RWPE2 (cell line): Measurements from ENCODE around the gene SHTN1.
A peak's percentile ranks its signal among the peaks of the same experiment; 100 is the strongest.

Experiments used
- ATAC-seq: fragments of 200-7000 bp; cut with Tn5 transposase; 3 replicates; pipeline ENCODE4 v1.9.1; 2021; ENCODE audit warnings: low read depth
- DNase-seq: peaks from one replicate; pipeline ENCODE4 v3.0.0-alpha.2; 2020; ENCODE audit warnings: low spot score
- H3K27ac ChIP-seq: fragments of 450-650 bp; 2 replicates; pipeline ENCODE4 v1.5.1; 2017; ENCODE audit warnings: mild to moderate bottlenecking; ENCODE audit not compliant: poor library complexity, severe bottlenecking
- H3K27me3 ChIP-seq: fragments of 250-450 bp; sonication (Bioruptor Pico); 2 replicates; pipeline ENCODE4 v1.5.1; 2021; ENCODE audit warnings: mild to moderate bottlenecking, moderate library complexity; ENCODE audit not compliant: insufficient read depth, poor library complexity, severe bottlenecking
- H3K36me3 ChIP-seq: fragments of 250-450 bp; sonication (Bioruptor Pico); 2 replicates; pipeline ENCODE4 v1.5.1; 2020; ENCODE audit warnings: low read depth, mild to moderate bottlenecking, moderate library complexity
- H3K4me1 ChIP-seq: fragments of 250-450 bp; sonication (Bioruptor Pico); 2 replicates; pipeline ENCODE4 v1.5.1; 2021; ENCODE audit warnings: mild to moderate bottlenecking, moderate library complexity; ENCODE audit not compliant: insufficient read depth, poor library complexity, severe bottlenecking
- H3K4me3 ChIP-seq: fragments of 250-450 bp; sonication (Bioruptor Pico); 2 replicates; pipeline ENCODE4 v1.5.1; 2021; ENCODE audit warnings: mild to moderate bottlenecking, moderate library complexity; ENCODE audit not compliant: severe bottlenecking
- H3K9me3 ChIP-seq: fragments of 250-450 bp; sonication (Bioruptor Pico); 2 replicates; pipeline ENCODE4 v1.5.1; 2021; ENCODE audit warnings: mild to moderate bottlenecking, moderate library complexity; ENCODE audit not compliant: severe bottlenecking
- CTCF ChIP-seq: fragments of 450-650 bp; IDR thresholded peaks from one replicate; pipeline ENCODE4 v1.5.1; 2017; ENCODE audit warnings: mild to moderate bottlenecking, moderate library complexity; ENCODE audit not compliant: poor library complexity, severe bottlenecking

SHTN1 gene

GRCh38 chr10:117005026-117005526, at the start of gene SHTN1:
SHTN1 (minus strand) TSS chr10:117005187; CDS start chr10:117005079, 108 bp downstream.
- H3K27ac ChIP-seq = peak within 1 kb of the TSS; percentile 77
- peak within 1 kb of the TSS; percentile 71 for H3K4me3 ChIP-seq
- H3K9me3 ChIP-seq = peaks cover 5% of the 10 kb centered on the region
- H3K36me3 ChIP-seq = peaks cover 7% of the 10 kb centered on the region
- H3K4me1 ChIP-seq = peaks cover 18% of the 10 kb centered on the region
- no peaks in the 10 kb centered on the region for H3K27me3 ChIP-seq
- DNase-seq (peak; percentile 84), ATAC-seq (peak; percentile 86)
- no peak for TF ChIP-seq CTCF

- Histone ChIP-seq H3K4me1 (no peaks in the 10 kb centered on the region), H3K36me3 (no peaks in the 10 kb centered on the region), H3K27ac (no peak overlapping the region), H3K9me3 (no peaks in the 10 kb centered on the region), H3K4me3 (no peak overlapping the region), H3K27me3 (peaks cover 19% of the 10 kb centered on the region)
- DNase-seq = no peak
- no peak for ATAC-seq
- TF ChIP-seq CTCF = no peak
These were observed 48.5 kb upstream of the SHTN1 start for GRCh38 chr10:117053482-117053881.

- H3K9me3 ChIP-seq = no peaks in the 10 kb centered on the region
- no peak for DNase-seq
- H3K27me3 ChIP-seq = no peaks in the 10 kb centered on the region
- H3K36me3 ChIP-seq = no peaks in the 10 kb centered on the region
- H3K4me3 ChIP-seq = no peak overlapping the region
- no peaks in the 10 kb centered on the region for H3K4me1 ChIP-seq
- TF ChIP-seq CTCF = no peak
- ATAC-seq = no peak
- no peak overlapping the region for H3K27ac ChIP-seq
These were observed 43.0 kb upstream of the SHTN1 start for GRCh38 chr10:117047947-117048346.

GRCh38 chr10:117016266-117016665, 11.3 kb upstream of the SHTN1 start:
- Histone ChIP-seq H3K27ac (no peak overlapping the region), H3K27me3 (no peaks in the 10 kb centered on the region), H3K4me3 (no peak overlapping the region), H3K36me3 (no peaks in the 10 kb centered on the region), H3K4me1 (no peaks in the 10 kb centered on the region), H3K9me3 (no peaks in the 10 kb centered on the region)
- DNase-seq (no peak), ATAC-seq (no peak)
- no peak for TF ChIP-seq CTCF

GRCh38 chr10:117014835-117015234, 9.8 kb upstream of the SHTN1 start:
- TF ChIP-seq CTCF = no peak
- no peak for DNase-seq

More at GRCh38 chr10:117014835-117015234, 9.8 kb upstream of the SHTN1 start:
- Histone ChIP-seq H3K27me3 (no peaks in the 10 kb centered on the region), H3K9me3 (no peaks in the 10 kb centered on the region), H3K27ac (no peak overlapping the region), H3K4me3 (no peak overlapping the region), H3K4me1 (no peaks in the 10 kb centered on the region), H3K36me3 (no peaks in the 10 kb centered on the region)
- no peak for ATAC-seq
